Prostate gland (tissue), 2 donors: Measurements from ENCODE around the gene LMNB1.

Source experiments
- POLR2A ChIP-seq: fragments of 450-650 bp; IDR thresholded peaks from one replicate; pipeline ENCODE4 v1.6.1; 2016; ENCODE audit warnings: antibody characterized with exemption, mild to moderate bottlenecking
- POLR2AphosphoS5 ChIP-seq: sonication (generic); formaldehyde crosslinking; IDR thresholded peaks from one replicate; pipeline ENCODE4 v1.6.1; 2017; ENCODE audit warnings: antibody characterized with exemption
- TF ChIP-seq, protein P1 (sequence below), 4 experiments: fragments of 200-600 bp in 2 of 4; fragments of 450-650 bp in 2 of 4; sonication (generic) in 2 of 4; IDR thresholded peaks; 1 replicate in 3 of 4; 2 replicates in 1 of 4; pipeline ENCODE4 v1.5.1; 2016 to 2019; ENCODE audit warnings: antibody characterized with exemption in 4 of 4, mild to moderate bottlenecking in 2 of 4, moderate library complexity in 2 of 4

DNA sequence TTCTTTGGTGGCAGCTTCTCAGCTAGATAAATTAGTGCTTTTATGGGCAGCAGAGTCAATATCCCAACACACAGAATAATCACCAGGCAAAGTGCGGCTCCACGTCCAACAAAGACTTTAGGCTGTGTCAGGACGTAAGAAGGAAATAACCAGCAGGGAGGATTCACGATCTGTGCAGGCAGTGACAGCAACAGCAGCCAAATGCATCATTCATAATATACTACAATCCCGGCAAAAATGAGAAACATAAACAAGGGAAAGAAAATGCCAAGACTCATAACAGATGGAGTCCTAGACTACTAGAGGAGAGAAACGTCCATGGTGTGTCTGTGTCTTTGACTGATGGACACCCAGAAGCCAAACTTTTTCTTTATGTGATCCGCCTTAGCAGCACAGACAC, 100.7 kb downstream of the LMNB1 start:
- TF ChIP-seq POLR2A: no peak
- TF ChIP-seq, protein P1, sequence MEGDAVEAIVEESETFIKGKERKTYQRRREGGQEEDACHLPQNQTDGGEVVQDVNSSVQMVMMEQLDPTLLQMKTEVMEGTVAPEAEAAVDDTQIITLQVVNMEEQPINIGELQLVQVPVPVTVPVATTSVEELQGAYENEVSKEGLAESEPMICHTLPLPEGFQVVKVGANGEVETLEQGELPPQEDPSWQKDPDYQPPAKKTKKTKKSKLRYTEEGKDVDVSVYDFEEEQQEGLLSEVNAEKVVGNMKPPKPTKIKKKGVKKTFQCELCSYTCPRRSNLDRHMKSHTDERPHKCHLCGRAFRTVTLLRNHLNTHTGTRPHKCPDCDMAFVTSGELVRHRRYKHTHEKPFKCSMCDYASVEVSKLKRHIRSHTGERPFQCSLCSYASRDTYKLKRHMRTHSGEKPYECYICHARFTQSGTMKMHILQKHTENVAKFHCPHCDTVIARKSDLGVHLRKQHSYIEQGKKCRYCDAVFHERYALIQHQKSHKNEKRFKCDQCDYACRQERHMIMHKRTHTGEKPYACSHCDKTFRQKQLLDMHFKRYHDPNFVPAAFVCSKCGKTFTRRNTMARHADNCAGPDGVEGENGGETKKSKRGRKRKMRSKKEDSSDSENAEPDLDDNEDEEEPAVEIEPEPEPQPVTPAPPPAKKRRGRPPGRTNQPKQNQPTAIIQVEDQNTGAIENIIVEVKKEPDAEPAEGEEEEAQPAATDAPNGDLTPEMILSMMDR (IDR thresholded peaks at IDR 0.05): no peak
- no peak for TF ChIP-seq POLR2AphosphoS5
